Tibial nerve (tissue), 4 donors: ENCODE measurements around the gene ANKS6. TPM values are rescaled to one million over a fixed set of nuclear protein-coding genes. Genes with fewer than 3 reads are reported as not detected.

Experiments used
- DNase-seq, 2 donors: peaks; one replicate each; pipeline ENCODE4 v3.0.0-alpha.2; 2019; ENCODE audit warnings: low spot score in 2 of 2
- H3K27ac ChIP-seq, 4 donors: fragments of 200-600 bp; sonication (generic) in 3 of 4; one replicate each; pipeline ENCODE4 v1.5.1; 2017 to 2019; ENCODE audit warnings: mild to moderate bottlenecking in 1 of 4
- H3K27me3 ChIP-seq, 2 donors: fragments of 200-600 bp; sonication (generic) in 1 of 2; one replicate each; pipeline versions ENCODE4 v1.5.1 to v1.6.0; 2017 to 2019
- H3K36me3 ChIP-seq, 3 donors: fragments of 200-600 bp; sonication (generic); one replicate each; pipeline ENCODE4 v1.5.1; 2018 to 2019
- H3K4me1 ChIP-seq, 4 donors: fragments of 200-600 bp; sonication (generic) in 3 of 4; one replicate each; pipeline ENCODE4 v1.5.1; 2017 to 2019
- H3K4me3 ChIP-seq, 4 donors: fragments of 200-600 bp; sonication (generic) in 3 of 4; one replicate each; pipeline ENCODE4 v1.5.1; 2017 to 2019; ENCODE audit warnings: mild to moderate bottlenecking in 1 of 4, moderate library complexity in 1 of 4
- H3K9me3 ChIP-seq, 4 donors: fragments of 200-600 bp; sonication (generic) in 3 of 4; one replicate each; pipeline ENCODE4 v1.5.1; 2017 to 2019
- EP300 ChIP-seq, 2 donors: sonication (generic); formaldehyde crosslinking; IDR thresholded peaks; one replicate each; pipeline ENCODE4 v1.6.1; 2017; ENCODE audit warnings: antibody characterized with exemption in 2 of 2, mild to moderate bottlenecking in 1 of 2
- POLR2A ChIP-seq, 2 donors: fragments of 450-650 bp; IDR thresholded peaks; one replicate each; pipeline ENCODE4 v1.6.1; 2017; ENCODE audit warnings: antibody characterized with exemption in 2 of 2, mild to moderate bottlenecking in 2 of 2, moderate library complexity in 2 of 2
- WGBS, 2 donors: methylation state at CpG; one replicate each; pipeline ENCODE4 v1.1.5; 2018; 5-methylcytosine and 5-hydroxymethylcytosine counted together
- total RNA-seq, 4 donors: library from RNA; depleted of rRNA; stranded (reverse); fragments of >200 nt; gene quantifications; one replicate each; pipeline ENCODE4 v1.1.0, GENCODE V29; 2016
- TF ChIP-seq, protein P1 (sequence below), 5 experiments: fragments of 200-600 bp in 3 of 5; fragments of 450-650 bp in 2 of 5; sonication (generic) in 3 of 5; IDR thresholded peaks; one replicate each; pipeline ENCODE4 v1.5.1; 2016 to 2019; ENCODE audit warnings: antibody characterized with exemption in 5 of 5, mild to moderate bottlenecking in 3 of 5, moderate library complexity in 2 of 5

ANKS6 gene
- total RNA-seq, 4 donors from 2014 or later, result 13.8 to 46.2 (median 27.9) TPM

DNA sequence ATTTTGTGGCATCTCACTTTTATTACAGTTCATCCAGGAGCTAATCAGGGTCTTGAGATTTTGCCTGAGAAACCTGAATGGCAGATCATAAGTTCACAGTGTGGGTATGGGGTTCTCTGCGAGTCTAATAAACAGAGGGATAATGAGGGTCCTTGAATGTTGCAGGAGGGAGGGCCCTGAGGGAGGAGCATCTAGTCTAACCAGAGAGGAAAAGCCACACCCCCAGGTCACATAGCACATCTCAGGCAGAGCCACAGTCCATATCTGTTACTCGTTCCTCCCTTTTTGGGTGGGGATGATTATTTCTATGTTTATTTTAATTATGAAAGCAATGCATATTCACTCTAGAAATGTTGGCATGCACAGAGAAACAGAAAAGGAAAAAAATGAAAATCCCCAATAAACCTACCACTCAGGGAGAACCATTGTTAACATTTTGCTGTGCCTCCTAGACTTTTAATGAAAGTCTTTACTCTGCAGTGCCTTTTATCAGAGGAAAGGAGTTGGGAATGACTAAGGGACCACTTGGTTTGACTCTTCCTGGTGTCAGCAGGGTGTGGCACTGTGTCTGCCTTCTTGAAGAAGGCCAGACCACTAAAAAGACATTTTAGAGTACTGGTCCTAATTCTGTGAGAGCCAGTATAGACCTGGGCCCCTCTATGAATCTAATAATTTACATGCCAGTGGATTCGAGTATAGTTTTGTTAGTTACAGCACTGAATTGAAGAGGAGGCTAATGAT is 13.9 kb upstream of the ANKS6 start:
- Histone ChIP-seq H3K36me3 (no peaks in the 10 kb centered on the region), H3K27me3 (peaks cover 0 to 20% of the 10 kb centered on the region in 2 donors), H3K9me3 (no peaks in the 10 kb centered on the region), H3K4me1 (peaks cover 0 to 23% (median 14%) of the 10 kb centered on the region in 4 donors), H3K4me3 (no peak overlapping the region), H3K27ac (peak overlapping the region in 2 of 4 donors; percentile 8 to 56)
- TF ChIP-seq EP300 (IDR thresholded peaks at IDR 0.05), result no peak
- TF ChIP-seq, protein P1, sequence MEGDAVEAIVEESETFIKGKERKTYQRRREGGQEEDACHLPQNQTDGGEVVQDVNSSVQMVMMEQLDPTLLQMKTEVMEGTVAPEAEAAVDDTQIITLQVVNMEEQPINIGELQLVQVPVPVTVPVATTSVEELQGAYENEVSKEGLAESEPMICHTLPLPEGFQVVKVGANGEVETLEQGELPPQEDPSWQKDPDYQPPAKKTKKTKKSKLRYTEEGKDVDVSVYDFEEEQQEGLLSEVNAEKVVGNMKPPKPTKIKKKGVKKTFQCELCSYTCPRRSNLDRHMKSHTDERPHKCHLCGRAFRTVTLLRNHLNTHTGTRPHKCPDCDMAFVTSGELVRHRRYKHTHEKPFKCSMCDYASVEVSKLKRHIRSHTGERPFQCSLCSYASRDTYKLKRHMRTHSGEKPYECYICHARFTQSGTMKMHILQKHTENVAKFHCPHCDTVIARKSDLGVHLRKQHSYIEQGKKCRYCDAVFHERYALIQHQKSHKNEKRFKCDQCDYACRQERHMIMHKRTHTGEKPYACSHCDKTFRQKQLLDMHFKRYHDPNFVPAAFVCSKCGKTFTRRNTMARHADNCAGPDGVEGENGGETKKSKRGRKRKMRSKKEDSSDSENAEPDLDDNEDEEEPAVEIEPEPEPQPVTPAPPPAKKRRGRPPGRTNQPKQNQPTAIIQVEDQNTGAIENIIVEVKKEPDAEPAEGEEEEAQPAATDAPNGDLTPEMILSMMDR (IDR thresholded peaks at IDR 0.05), result no peak
- no peak for TF ChIP-seq POLR2A (IDR thresholded peaks at IDR 0.05)
- no peak for DNase-seq
- 63 to 69% methylated on average over 3 of the region's 3 CpGs for WGBS, 2 donors

DNA sequence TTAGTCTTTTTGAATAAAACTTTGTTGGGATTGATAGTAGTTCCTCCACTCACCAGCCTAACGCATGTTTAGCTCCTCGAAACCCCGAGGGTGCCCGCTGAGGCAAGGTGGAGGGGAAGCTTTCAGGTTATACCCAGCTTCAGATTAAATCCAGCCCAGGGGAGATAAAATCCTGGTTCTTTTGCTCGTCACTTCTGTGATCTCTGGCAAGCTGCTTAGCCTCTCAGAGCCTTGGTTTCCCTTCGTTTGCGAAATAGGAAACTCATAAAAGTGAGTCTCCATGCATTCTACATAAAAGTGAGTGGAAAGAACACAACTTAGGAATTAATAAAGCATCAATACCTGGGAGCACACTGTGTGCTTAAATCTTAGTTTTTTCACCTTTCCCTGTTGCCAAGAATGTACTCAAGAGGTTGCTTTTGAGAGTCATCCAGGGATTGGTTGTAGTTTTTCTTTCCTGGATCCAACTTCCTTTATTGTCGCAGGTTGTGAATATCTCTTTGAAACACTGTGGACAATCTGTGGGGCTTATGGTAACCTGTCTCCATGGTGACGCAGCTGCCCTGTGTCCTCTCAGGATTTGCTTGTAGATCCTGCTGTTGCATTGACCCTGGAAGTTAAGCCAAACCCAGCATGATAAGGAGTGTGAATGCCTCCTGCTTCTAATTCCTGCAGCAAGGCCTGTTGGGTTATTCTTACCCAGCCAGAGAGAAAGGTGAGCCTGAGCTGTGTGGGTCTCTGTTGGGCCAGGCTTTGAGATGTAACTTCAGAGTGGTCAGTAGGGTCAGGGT is 13.2 kb upstream of the ANKS6 start:
- no peak for TF ChIP-seq EP300 (IDR thresholded peaks at IDR 0.05)
- TF ChIP-seq, protein P1 (IDR thresholded peaks at IDR 0.05), result no peak
- TF ChIP-seq POLR2A (IDR thresholded peaks at IDR 0.05), result no peak
- H3K27me3 ChIP-seq, result peaks cover 0 to 20% of the 10 kb centered on the region in 2 donors
- H3K9me3 ChIP-seq, result no peaks in the 10 kb centered on the region
- no peak overlapping the region for H3K4me3 ChIP-seq
- no peaks in the 10 kb centered on the region for H3K36me3 ChIP-seq
- DNase-seq, result no peak
- H3K4me1 ChIP-seq, result peaks cover 0 to 23% (median 14%) of the 10 kb centered on the region in 4 donors
- H3K27ac ChIP-seq, result peak overlapping the region in 1 of 4 donors; percentile 56
- WGBS, 2 donors, result 78 to 89% methylated on average over 9 of the region's 9 CpGs

GRCh38 chr9:98808875-98809274 is 12.5 kb upstream of the ANKS6 start:
- 86 to 88% methylated on average over 2 of the region's 2 CpGs for WGBS, 2 donors
- no peak overlapping the region for H3K4me3 ChIP-seq
- peaks cover 0 to 20% of the 10 kb centered on the region in 2 donors for H3K27me3 ChIP-seq
- DNase-seq, result no peak
- H3K36me3 ChIP-seq, result no peaks in the 10 kb centered on the region
- peaks cover 0 to 23% (median 14%) of the 10 kb centered on the region in 4 donors for H3K4me1 ChIP-seq
- H3K9me3 ChIP-seq, result no peaks in the 10 kb centered on the region
- no peak for TF ChIP-seq EP300 (IDR thresholded peaks at IDR 0.05)
- no peak for TF ChIP-seq POLR2A (IDR thresholded peaks at IDR 0.05)
- TF ChIP-seq, protein P1 (IDR thresholded peaks at IDR 0.05), result no peak
- peak overlapping the region in 1 of 4 donors; percentile 5 for H3K27ac ChIP-seq

- H3K4me3 ChIP-seq, result peak overlapping the region; percentile 38 to 61 (median 48)
- peaks cover 0 to 20% of the 10 kb centered on the region in 2 donors for H3K27me3 ChIP-seq
- no peak for TF ChIP-seq EP300 (IDR thresholded peaks at IDR 0.05)
- TF ChIP-seq, protein P1 (IDR thresholded peaks at IDR 0.05), result no peak
- no peak for TF ChIP-seq POLR2A (IDR thresholded peaks at IDR 0.05)
- H3K27ac ChIP-seq, result peak overlapping the region in 1 of 4 donors; percentile 50
- no peaks in the 10 kb centered on the region for H3K9me3 ChIP-seq
- H3K4me1 ChIP-seq, result peaks cover 0 to 23% (median 14%) of the 10 kb centered on the region in 4 donors
- no peaks in the 10 kb centered on the region for H3K36me3 ChIP-seq
- 34 to 40% methylated on average over 16 of the region's 17 CpGs for WGBS, 2 donors
- no peak for DNase-seq
These were observed 12.1 kb upstream of the ANKS6 start for GRCh38 chr9:98808411-98808815.
